Fibroblast of pulmonary artery (primary cell): ENCODE results near the gene HPCAL4.

Experiments used
- DNase-seq: peaks from one replicate; pipeline ENCODE4 v3.0.0-alpha.2; 2010; ENCODE audit warnings: low read depth
- H3K4me3 ChIP-seq: replicated peaks from 2 replicates; pipeline ENCODE4 v1.5.1; 2011; ENCODE audit warnings: low read depth, mild to moderate bottlenecking, control low read depth, low read length, moderate library complexity
- CTCF ChIP-seq: IDR thresholded peaks from 2 replicates; pipeline ENCODE4 v1.5.1; 2011; ENCODE audit warnings: mild to moderate bottlenecking, control low read depth, low read length, inconsistent platforms; ENCODE audit errors: missing control alignments

Gene HPCAL4

GRCh38 chr1:39640861-39641260 lies 50.4 kb downstream of the HPCAL4 start:
- no peak for DNase-seq
- TF ChIP-seq CTCF = no peak
- no peak overlapping the region for H3K4me3 ChIP-seq

- TF ChIP-seq CTCF = peak; percentile 30
- H3K4me3 ChIP-seq = peak within 1 kb of the TSS; percentile 25
- DNase-seq = peak; percentile 31
These were observed 51.7 kb downstream of the HPCAL4 start, which contains the start of gene HEYL for GRCh38 chr1:39639305-39640130. TSS of gene HEYL (minus strand) at chr1:39639643. CDS start at chr1:39639625, 18 bp downstream.

GRCh38 chr1:39638965-39639304 lies 52.3 kb downstream of the HPCAL4 start:
- peak overlapping the region; percentile 25 for H3K4me3 ChIP-seq
- no peak for TF ChIP-seq CTCF

GRCh38 chr1:39637361-39637760 lies 53.9 kb downstream of the HPCAL4 start:
- no peak for TF ChIP-seq CTCF
- H3K4me3 ChIP-seq = no peak overlapping the region
- no peak for DNase-seq

More at GRCh38 chr1:39638965-39639304, 52.3 kb downstream of the HPCAL4 start:
- no peak for DNase-seq

GRCh38 chr1:39635871-39636210 lies 55.4 kb downstream of the HPCAL4 start:
- DNase-seq = no peak
- H3K4me3 ChIP-seq = no peak overlapping the region
- TF ChIP-seq CTCF = no peak

- no peak for TF ChIP-seq CTCF
- DNase-seq = peak; percentile 38
- no peak overlapping the region for H3K4me3 ChIP-seq
These were observed 55.9 kb downstream of the HPCAL4 start for GRCh38 chr1:39635205-39635870.
